Body of pancreas (tissue), 4 donors: ENCODE measurements around the gene RXRA. TPM values are rescaled to one million over a fixed set of nuclear protein-coding genes. Genes with fewer than 3 reads are reported as not detected.
A peak's percentile ranks its signal among the peaks of the same experiment; 100 is the strongest.

Source experiments
- ATAC-seq: fragments of 150-250 bp; one replicate; pipeline ENCODE4 v1.9.1; 2016
- DNase-seq, 4 donors: peaks; one replicate each; pipeline ENCODE4 v3.0.0-alpha.2; 2019
- H3K27ac ChIP-seq, 4 donors: fragments of 200-600 bp; sonication (generic); 1 replicate in 3 of 4; 2 replicates in 1 of 4; pipeline versions ENCODE4 v1.5.1 to v1.6.1; 2016 to 2019; ENCODE audit warnings: mild to moderate bottlenecking in 1 of 4, mixed read lengths in 1 of 4, moderate library complexity in 1 of 4
- H3K27me3 ChIP-seq, 2 donors: fragments of 200-600 bp; sonication (generic); one replicate each; pipeline ENCODE4 v1.6.0; 2016; ENCODE audit warnings: mild to moderate bottlenecking in 1 of 2
- H3K36me3 ChIP-seq, 2 donors: fragments of 200-600 bp; sonication (generic); replicated peaks in 1 of 2; 2 replicates each; pipeline ENCODE4 v1.5.1; 2016; ENCODE audit warnings: low read depth in 2 of 2; ENCODE audit not compliant: insufficient read depth in 1 of 2
- H3K4me1 ChIP-seq: fragments of 200-600 bp; sonication (generic); one replicate; pipeline ENCODE4 v1.6.0; 2016
- H3K4me3 ChIP-seq, 2 donors: fragments of 200-600 bp; sonication (generic); 1 replicate in 1 of 2; 2 replicates in 1 of 2; pipeline ENCODE4 v1.5.1; 2016 to 2019
- H3K9me3 ChIP-seq, 3 donors: fragments of 200-600 bp; sonication (generic); 1 replicate in 2 of 3; 2 replicates in 1 of 3; pipeline ENCODE4 v1.5.1; 2016
- POLR2A ChIP-seq, 3 donors: fragments of 450-650 bp; IDR thresholded peaks; one replicate each; pipeline ENCODE4 v1.6.1; 2016; ENCODE audit warnings: antibody characterized with exemption in 3 of 3, mild to moderate bottlenecking in 2 of 3
- WGBS, 2 donors: methylation state at CpG; one replicate each; pipeline ENCODE4 v1.1.5; 2017; 5-methylcytosine and 5-hydroxymethylcytosine counted together
- intact Hi-C: fragments of 100-400 bp; cut with DNase I; formaldehyde crosslinking; loops from one replicate; pipeline ENCODE4 v1.15.1; 2023
- total RNA-seq, 2 donors: library from RNA; depleted of rRNA; stranded (reverse); fragments of >200 nt; gene quantifications; one replicate each; pipeline ENCODE4 v1.1.0, GENCODE V29; 2016
- TF ChIP-seq, protein P1 (sequence below), 7 experiments: fragments of 450-650 bp in 4 of 7; fragments of 200-600 bp in 3 of 7; sonication (generic) in 3 of 7; IDR thresholded peaks; one replicate each; pipeline ENCODE4 v1.5.1; 2016 to 2019; ENCODE audit warnings: antibody characterized with exemption in 7 of 7

Gene RXRA
- total RNA-seq, 2 donors from 2014 or later = 31.4 to 41.9 TPM

- no peak for ATAC-seq
- H3K4me1 ChIP-seq = peaks cover 90% of the 10 kb centered on the region
- H3K4me3 ChIP-seq = no peak overlapping the region
Observed at GRCh38 chr9:134343637-134344036, 17.4 kb downstream of the RXRA start.

DNA sequence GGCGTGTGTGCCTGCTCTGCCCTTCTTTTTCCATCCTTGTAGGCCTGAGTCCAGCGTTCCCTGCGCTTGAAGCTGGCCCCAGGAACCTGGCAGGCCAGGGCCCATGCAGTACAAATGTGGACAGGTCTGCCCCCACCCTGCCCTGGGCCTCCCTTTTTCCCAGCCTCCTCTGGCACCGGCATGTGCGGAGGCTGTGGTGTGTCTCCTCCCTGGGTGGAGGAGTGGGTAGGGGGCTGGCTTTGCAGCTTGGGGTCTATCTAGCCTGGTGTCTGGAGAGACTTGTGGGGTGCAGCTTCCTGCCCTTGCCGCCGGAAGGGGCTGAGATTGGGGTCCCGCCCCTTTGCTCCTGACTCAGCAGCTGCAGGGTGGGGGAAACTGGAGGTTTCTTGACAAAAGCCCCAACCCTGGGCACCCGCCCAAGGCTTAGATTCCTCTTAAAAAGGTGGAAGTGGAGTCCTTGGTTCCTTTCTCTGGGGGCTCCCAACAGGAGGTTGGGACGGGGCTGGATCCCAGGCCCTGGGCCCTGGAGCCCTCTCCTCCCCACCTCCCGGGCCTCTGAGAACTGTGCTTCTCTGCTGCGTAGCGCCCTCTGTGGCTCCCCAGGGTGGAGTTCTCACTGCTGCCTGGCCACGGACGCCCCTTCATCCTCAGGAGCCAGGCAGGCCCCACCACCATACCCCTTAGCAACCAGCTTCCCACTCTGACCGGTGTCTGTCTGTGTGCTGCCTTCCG is 18.0 kb downstream of the RXRA start:
- no peaks in the 10 kb centered on the region for H3K36me3 ChIP-seq
- peak overlapping the region in 1 of 4 donors; percentile 58 for H3K27ac ChIP-seq
- peak in 1 of 4 donors; percentile 61 for DNase-seq
- TF ChIP-seq POLR2A (IDR thresholded peaks at IDR 0.05) = no peak
- TF ChIP-seq, protein P1, sequence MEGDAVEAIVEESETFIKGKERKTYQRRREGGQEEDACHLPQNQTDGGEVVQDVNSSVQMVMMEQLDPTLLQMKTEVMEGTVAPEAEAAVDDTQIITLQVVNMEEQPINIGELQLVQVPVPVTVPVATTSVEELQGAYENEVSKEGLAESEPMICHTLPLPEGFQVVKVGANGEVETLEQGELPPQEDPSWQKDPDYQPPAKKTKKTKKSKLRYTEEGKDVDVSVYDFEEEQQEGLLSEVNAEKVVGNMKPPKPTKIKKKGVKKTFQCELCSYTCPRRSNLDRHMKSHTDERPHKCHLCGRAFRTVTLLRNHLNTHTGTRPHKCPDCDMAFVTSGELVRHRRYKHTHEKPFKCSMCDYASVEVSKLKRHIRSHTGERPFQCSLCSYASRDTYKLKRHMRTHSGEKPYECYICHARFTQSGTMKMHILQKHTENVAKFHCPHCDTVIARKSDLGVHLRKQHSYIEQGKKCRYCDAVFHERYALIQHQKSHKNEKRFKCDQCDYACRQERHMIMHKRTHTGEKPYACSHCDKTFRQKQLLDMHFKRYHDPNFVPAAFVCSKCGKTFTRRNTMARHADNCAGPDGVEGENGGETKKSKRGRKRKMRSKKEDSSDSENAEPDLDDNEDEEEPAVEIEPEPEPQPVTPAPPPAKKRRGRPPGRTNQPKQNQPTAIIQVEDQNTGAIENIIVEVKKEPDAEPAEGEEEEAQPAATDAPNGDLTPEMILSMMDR (IDR thresholded peaks at IDR 0.05) = no peak
- ATAC-seq = no peak
- no peaks in the 10 kb centered on the region for H3K9me3 ChIP-seq
- WGBS, 2 donors = 82 to 83% methylated on average over 15 to 17 of the region's 17 CpGs
- H3K4me1 ChIP-seq = peaks cover 90% of the 10 kb centered on the region
- intact Hi-C loops = no loop called here
- H3K4me3 ChIP-seq = no peak overlapping the region
- no peaks in the 10 kb centered on the region for H3K27me3 ChIP-seq

More at GRCh38 chr9:134343637-134344036, 17.4 kb downstream of the RXRA start:
- Histone ChIP-seq H3K27me3 (no peaks in the 10 kb centered on the region), H3K36me3 (no peaks in the 10 kb centered on the region), H3K9me3 (no peaks in the 10 kb centered on the region), H3K27ac (peak overlapping the region in 1 of 4 donors; percentile 58)
- intact Hi-C loops = no loop called here
- 77 to 79% methylated on average over 5 to 16 of the region's 16 CpGs for WGBS, 2 donors
- peak in 1 of 4 donors; percentile 60 for DNase-seq
- TF ChIP-seq, protein P1 (IDR thresholded peaks at IDR 0.05) = no peak
- TF ChIP-seq POLR2A (IDR thresholded peaks at IDR 0.05) = peak in 1 of 3 donors; percentile 32

DNA sequence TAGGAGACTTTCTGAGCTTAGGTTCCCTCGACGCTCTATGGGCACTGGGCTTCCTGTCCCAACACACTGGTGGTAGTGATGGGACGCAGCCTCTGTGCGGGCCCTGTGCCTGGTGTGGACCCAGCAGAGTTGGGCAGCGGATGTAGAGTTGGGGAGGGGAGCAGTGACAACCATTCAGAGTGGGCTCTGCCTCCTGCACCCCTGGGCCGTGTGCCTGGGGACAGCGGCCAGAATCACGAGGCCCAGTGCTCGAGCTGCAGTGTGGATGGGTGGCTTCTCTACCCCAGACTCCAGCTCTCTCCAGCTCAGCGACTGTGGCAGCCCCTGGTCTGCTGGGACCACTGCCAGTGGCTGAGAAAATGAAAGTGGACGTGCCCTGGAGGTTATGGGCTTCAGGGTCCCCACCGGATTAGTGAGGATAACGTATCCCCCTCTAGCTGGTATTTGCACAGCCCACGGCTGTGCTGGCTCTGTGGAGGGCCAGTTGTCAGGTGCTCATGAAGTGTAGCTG is 18.6 kb downstream of the RXRA start:
- H3K27me3 ChIP-seq = no peaks in the 10 kb centered on the region
- DNase-seq (no peak), ATAC-seq (no peak)
- H3K4me3 ChIP-seq = no peak overlapping the region
- intact Hi-C loops = no loop called here
- H3K9me3 ChIP-seq = no peaks in the 10 kb centered on the region
- WGBS, 2 donors = 75 to 85% methylated on average over 10 to 14 of the region's 14 CpGs
- H3K36me3 ChIP-seq = no peaks in the 10 kb centered on the region
- peak overlapping the region in 2 of 4 donors; percentile 3 to 58 for H3K27ac ChIP-seq
- TF ChIP-seq POLR2A (IDR thresholded peaks at IDR 0.05) = no peak
- TF ChIP-seq, protein P1 (IDR thresholded peaks at IDR 0.05) = no peak
- peaks cover 88% of the 10 kb centered on the region for H3K4me1 ChIP-seq

DNA sequence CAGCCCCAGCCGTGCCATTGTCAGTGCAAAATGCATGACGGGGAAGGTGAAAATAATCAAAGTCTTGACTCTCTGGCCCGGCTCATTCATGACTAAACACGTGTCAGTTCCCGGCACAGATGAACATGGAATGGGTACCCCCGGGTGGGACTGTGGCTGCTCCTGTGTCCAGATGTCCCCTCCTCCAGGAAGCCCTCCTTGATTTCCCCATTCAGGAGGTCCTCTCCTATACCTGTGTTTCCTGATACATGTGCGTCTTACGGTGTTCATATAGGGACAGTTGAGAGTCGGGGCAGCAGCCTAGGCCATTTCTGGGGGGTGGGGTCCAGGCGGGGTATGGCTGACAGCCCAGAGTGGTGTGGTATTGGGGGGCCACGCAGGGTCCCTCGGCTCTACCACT is 19.5 kb downstream of the RXRA start:
- Histone ChIP-seq H3K4me3 (no peak overlapping the region), H3K4me1 (peaks cover 88% of the 10 kb centered on the region), H3K36me3 (no peaks in the 10 kb centered on the region), H3K27ac (no peak overlapping the region), H3K27me3 (no peaks in the 10 kb centered on the region), H3K9me3 (no peaks in the 10 kb centered on the region)
- TF ChIP-seq, protein P1 (IDR thresholded peaks at IDR 0.05) = no peak
- DNase-seq (no peak), ATAC-seq (no peak)
- intact Hi-C loops = no loop called here
- 90 to 92% methylated on average over 11 to 12 of the region's 12 CpGs for WGBS, 2 donors
